SK-N-SH treated with all-trans-retinoic acid at 6 μM for 48 hours (cell line): ENCODE results near the gene GPRIN3.

ENCODE experiments used
- ATAC-seq: fragments of 200-7000 bp; cut with Tn5 transposase; 3 replicates; pipeline ENCODE4 v1.9.1; 2020; ENCODE audit warnings: mild to moderate bottlenecking, moderate library complexity
- ARNTL ChIP-seq: fragments of 450-650 bp; formaldehyde crosslinking; IDR thresholded peaks from 2 replicates; pipeline ENCODE4 v1.5.0; 2020; ENCODE audit warnings: low read depth, mild to moderate bottlenecking, moderate library complexity, borderline replicate concordance
- BACH2 ChIP-seq: fragments of 250-450 bp; sonication (Bioruptor Pico); IDR thresholded peaks from 2 replicates; pipeline ENCODE4 v1.9.0; 2021; ENCODE audit warnings: mild to moderate bottlenecking, borderline replicate concordance
- CSDC2 ChIP-seq: fragments of 250-450 bp; sonication (Bioruptor Pico); IDR thresholded peaks from 2 replicates; pipeline ENCODE4 v1.5.0; 2020; ENCODE audit warnings: mild to moderate bottlenecking, moderate library complexity
- ESRRG ChIP-seq: fragments of 250-450 bp; sonication (Bioruptor Pico); IDR thresholded peaks from 2 replicates; pipeline ENCODE4 v1.6.1; 2021; ENCODE audit warnings: mild to moderate bottlenecking
- GLIS3 ChIP-seq: fragments of 250-450 bp; sonication (Bioruptor Pico); IDR thresholded peaks from 2 replicates; pipeline ENCODE4 v1.5.0; 2020; ENCODE audit warnings: mild to moderate bottlenecking, moderate library complexity
- OSR1 ChIP-seq: fragments of 250-450 bp; sonication (Bioruptor Pico); IDR thresholded peaks from 2 replicates; pipeline ENCODE4 v1.8.0; 2022; ENCODE audit warnings: moderate library complexity, mild to moderate bottlenecking, inconsistent platforms
- PPARA ChIP-seq: fragments of 250-450 bp; sonication (Bioruptor Pico); IDR thresholded peaks from 2 replicates; pipeline ENCODE4 v1.5.0; 2020; ENCODE audit warnings: mild to moderate bottlenecking, borderline replicate concordance
- RARB ChIP-seq: fragments of 250-450 bp; sonication (Bioruptor Pico); IDR thresholded peaks from 2 replicates; pipeline ENCODE4 v1.8.0; 2021; ENCODE audit warnings: mild to moderate bottlenecking, moderate library complexity
- SNAI2 ChIP-seq: fragments of 250-450 bp; sonication (Bioruptor Pico); IDR thresholded peaks from 2 replicates; pipeline ENCODE4 v1.5.0; 2020; ENCODE audit warnings: mild to moderate bottlenecking, moderate library complexity
- TOX ChIP-seq: fragments of 250-450 bp; sonication (Bioruptor Pico); IDR thresholded peaks from 2 replicates; pipeline ENCODE4 v1.8.0; 2021; ENCODE audit warnings: mild to moderate bottlenecking, moderate library complexity, borderline replicate concordance
- ZC3H10 ChIP-seq: fragments of 250-450 bp; sonication (Bioruptor Pico); IDR thresholded peaks from 2 replicates; pipeline ENCODE4 v1.5.1; 2021; ENCODE audit warnings: mild to moderate bottlenecking, moderate library complexity
- ZFP30 ChIP-seq: fragments of 450-650 bp; formaldehyde crosslinking; IDR thresholded peaks from 2 replicates; pipeline ENCODE4 v1.5.0; 2022; ENCODE audit warnings: mild to moderate bottlenecking, moderate library complexity
- ZNF70 ChIP-seq: fragments of 450-650 bp; formaldehyde crosslinking; IDR thresholded peaks from 2 replicates; pipeline ENCODE4 v1.5.0; 2020; ENCODE audit warnings: mild to moderate bottlenecking, moderate library complexity
- ZNF8 ChIP-seq: fragments of 450-650 bp; formaldehyde crosslinking; IDR thresholded peaks from 2 replicates; pipeline ENCODE4 v1.5.0; 2020; ENCODE audit warnings: mild to moderate bottlenecking, moderate library complexity
- TF ChIP-seq, protein P1 (sequence below): fragments of 250-450 bp; sonication (Bioruptor Pico); IDR thresholded peaks from 2 replicates; pipeline ENCODE4 v1.8.0; 2020; ENCODE audit warnings: mild to moderate bottlenecking, moderate library complexity, borderline replicate concordance
- TF ChIP-seq, protein P2 (sequence below): fragments of 250-450 bp; sonication (Bioruptor Pico); IDR thresholded peaks from 2 replicates; pipeline ENCODE4 v1.5.0; 2020; ENCODE audit warnings: mild to moderate bottlenecking, moderate library complexity
- TF ChIP-seq, protein P3 (sequence below): fragments of 250-450 bp; sonication (Bioruptor Pico); IDR thresholded peaks from 2 replicates; pipeline ENCODE4 v1.5.1; 2020; ENCODE audit warnings: low read depth, mild to moderate bottlenecking, moderate library complexity
- TF ChIP-seq, protein P4 (sequence below): fragments of 250-450 bp; sonication (Bioruptor Pico); IDR thresholded peaks from 2 replicates; pipeline ENCODE4 v1.5.1; 2021; ENCODE audit warnings: mild to moderate bottlenecking, moderate library complexity
- TF ChIP-seq, protein P5 (sequence below): fragments of 250-450 bp; sonication (Bioruptor Pico); IDR thresholded peaks from 2 replicates; pipeline ENCODE4 v1.8.0; 2021; ENCODE audit warnings: low read depth, mild to moderate bottlenecking, moderate library complexity, borderline replicate concordance

The GPRIN3 gene

DNA sequence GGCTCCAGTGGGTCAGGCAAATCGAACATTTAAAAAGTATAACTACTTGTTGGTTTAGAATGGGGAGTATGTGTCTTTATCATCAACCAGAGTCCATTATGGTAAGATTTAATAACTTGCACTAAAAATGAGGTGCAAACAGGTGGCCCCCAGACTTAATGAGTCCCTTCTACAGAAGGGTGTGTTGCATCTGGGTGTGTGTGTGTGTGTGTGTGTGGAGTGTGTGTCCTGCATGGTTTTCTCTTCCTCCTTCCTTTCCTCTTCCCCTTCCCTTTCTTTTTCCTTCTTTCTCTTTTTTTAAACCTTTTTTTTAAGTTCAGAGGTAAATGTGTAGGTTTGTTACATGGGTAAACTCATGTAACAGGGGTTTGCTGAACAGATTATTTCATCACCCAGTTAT, 53.7 kb downstream of the GPRIN3 start:
- TF ChIP-seq OSR1 (CRISPR knock-in tag) (no peak), ARNTL (CRISPR knock-in tag) (no peak), TOX (CRISPR knock-in tag) (no peak), ZFP30 (CRISPR knock-in tag) (no peak), ZNF8 (no peak)
- TF ChIP-seq, protein P1, sequence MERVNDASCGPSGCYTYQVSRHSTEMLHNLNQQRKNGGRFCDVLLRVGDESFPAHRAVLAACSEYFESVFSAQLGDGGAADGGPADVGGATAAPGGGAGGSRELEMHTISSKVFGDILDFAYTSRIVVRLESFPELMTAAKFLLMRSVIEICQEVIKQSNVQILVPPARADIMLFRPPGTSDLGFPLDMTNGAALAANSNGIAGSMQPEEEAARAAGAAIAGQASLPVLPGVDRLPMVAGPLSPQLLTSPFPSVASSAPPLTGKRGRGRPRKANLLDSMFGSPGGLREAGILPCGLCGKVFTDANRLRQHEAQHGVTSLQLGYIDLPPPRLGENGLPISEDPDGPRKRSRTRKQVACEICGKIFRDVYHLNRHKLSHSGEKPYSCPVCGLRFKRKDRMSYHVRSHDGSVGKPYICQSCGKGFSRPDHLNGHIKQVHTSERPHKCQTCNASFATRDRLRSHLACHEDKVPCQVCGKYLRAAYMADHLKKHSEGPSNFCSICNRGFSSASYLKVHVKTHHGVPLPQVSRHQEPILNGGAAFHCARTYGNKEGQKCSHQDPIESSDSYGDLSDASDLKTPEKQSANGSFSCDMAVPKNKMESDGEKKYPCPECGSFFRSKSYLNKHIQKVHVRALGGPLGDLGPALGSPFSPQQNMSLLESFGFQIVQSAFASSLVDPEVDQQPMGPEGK (CRISPR knock-in tag) = no peak
- no peak for ATAC-seq

DNA sequence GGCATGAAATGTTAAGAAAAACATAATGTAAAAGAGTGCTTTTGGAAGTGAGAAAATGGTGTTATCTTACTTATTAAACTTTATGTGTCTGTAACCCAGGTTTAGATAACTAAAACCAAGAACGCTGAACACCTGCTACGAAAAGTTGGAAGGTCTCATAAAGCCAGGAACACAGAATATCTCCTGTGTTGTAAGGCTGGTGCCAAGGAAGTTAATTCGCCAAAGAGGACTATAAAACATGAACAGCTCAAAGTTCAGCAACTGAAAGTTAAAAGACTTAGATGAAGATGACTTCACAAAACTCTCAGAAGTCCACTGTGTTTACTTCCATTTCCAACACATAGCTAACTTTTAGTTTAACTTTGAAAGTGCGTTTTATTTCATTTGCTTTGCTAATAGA, 54.3 kb downstream of the GPRIN3 start:
- no peak for TF ChIP-seq ESRRG
- no peak for TF ChIP-seq SNAI2 (CRISPR knock-in tag)
- TF ChIP-seq, protein P2, sequence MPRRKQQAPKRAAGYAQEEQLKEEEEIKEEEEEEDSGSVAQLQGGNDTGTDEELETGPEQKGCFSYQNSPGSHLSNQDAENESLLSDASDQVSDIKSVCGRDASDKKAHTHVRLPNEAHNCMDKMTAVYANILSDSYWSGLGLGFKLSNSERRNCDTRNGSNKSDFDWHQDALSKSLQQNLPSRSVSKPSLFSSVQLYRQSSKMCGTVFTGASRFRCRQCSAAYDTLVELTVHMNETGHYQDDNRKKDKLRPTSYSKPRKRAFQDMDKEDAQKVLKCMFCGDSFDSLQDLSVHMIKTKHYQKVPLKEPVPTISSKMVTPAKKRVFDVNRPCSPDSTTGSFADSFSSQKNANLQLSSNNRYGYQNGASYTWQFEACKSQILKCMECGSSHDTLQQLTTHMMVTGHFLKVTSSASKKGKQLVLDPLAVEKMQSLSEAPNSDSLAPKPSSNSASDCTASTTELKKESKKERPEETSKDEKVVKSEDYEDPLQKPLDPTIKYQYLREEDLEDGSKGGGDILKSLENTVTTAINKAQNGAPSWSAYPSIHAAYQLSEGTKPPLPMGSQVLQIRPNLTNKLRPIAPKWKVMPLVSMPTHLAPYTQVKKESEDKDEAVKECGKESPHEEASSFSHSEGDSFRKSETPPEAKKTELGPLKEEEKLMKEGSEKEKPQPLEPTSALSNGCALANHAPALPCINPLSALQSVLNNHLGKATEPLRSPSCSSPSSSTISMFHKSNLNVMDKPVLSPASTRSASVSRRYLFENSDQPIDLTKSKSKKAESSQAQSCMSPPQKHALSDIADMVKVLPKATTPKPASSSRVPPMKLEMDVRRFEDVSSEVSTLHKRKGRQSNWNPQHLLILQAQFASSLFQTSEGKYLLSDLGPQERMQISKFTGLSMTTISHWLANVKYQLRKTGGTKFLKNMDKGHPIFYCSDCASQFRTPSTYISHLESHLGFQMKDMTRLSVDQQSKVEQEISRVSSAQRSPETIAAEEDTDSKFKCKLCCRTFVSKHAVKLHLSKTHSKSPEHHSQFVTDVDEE (CRISPR knock-in tag) = no peak
- no peak for TF ChIP-seq ZFP30 (CRISPR knock-in tag)
- TF ChIP-seq GLIS3 (CRISPR knock-in tag) = no peak
- no peak for TF ChIP-seq ARNTL (CRISPR knock-in tag)
- TF ChIP-seq CSDC2 = no peak
- no peak for TF ChIP-seq BACH2 (CRISPR knock-in tag)
- no peak for ATAC-seq

DNA sequence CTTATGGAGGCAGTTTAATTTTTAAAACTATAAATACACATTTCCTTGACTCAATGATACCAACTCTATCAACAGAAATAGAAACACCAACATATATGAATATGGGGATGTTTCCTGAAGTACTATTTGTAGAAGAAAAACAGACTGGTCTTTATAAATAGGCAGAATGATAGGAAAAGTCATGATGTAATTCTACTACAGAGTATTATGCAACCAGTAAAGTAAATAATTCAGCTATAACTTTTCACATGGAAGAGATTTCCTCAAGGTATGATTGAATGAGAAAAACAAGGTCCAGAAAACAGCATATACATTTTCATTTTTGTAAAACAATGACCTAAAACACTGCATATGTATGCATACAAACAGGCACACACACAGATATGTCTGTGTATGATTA, 56.2 kb downstream of the GPRIN3 start:
- TF ChIP-seq ZC3H10 (no peak), ARNTL (CRISPR knock-in tag) (no peak), GLIS3 (CRISPR knock-in tag) (no peak), ZNF70 (CRISPR knock-in tag) (no peak), ESRRG (no peak)
- no peak for ATAC-seq

DNA sequence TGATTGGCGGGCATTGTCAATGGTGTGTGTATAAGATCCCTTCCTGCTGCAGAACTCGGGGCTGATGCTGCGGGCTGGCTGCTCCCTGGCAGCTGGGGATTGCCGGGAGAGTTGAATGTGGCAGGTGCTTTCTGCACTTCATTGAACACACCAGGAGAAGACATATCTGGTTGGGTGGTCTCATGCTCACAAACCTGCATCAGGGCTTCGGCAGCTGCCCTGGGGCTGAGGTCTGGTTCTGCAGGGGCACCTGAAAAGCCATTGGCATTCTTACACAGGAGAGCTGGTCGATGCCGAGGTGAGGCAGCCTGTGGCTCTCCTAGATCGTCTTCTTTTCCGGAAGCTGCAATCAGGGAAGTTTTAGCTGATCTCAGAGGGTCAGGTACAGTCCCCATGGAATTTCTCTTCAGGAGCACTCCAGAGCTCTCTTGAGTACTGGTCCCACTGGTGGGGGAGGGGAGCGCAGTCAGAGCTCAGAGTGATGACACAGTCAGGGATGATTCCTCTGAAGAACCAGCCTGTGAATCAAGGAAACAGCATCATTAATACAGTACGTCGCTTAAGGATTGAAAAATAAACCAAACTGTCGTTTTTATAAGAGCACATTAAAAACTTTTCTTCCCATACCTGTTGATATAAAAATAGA, 57.8 kb downstream of the GPRIN3 start:
- no peak for ATAC-seq
- TF ChIP-seq, protein P3, sequence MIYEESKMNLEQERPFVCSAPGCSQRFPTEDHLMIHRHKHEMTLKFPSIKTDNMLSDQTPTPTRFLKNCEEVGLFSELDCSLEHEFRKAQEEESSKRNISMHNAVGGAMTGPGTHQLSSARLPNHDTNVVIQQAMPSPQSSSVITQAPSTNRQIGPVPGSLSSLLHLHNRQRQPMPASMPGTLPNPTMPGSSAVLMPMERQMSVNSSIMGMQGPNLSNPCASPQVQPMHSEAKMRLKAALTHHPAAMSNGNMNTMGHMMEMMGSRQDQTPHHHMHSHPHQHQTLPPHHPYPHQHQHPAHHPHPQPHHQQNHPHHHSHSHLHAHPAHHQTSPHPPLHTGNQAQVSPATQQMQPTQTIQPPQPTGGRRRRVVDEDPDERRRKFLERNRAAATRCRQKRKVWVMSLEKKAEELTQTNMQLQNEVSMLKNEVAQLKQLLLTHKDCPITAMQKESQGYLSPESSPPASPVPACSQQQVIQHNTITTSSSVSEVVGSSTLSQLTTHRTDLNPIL = no peak
- TF ChIP-seq GLIS3 (CRISPR knock-in tag) (no peak), ZNF70 (CRISPR knock-in tag) (no peak), ZNF8 (no peak), OSR1 (CRISPR knock-in tag) (no peak), CSDC2 (no peak), ZC3H10 (no peak), PPARA (CRISPR knock-in tag) (no peak), RARB (CRISPR knock-in tag) (no peak), SNAI2 (CRISPR knock-in tag) (no peak), BACH2 (CRISPR knock-in tag) (no peak), ESRRG (no peak)
- TF ChIP-seq, protein P4, sequence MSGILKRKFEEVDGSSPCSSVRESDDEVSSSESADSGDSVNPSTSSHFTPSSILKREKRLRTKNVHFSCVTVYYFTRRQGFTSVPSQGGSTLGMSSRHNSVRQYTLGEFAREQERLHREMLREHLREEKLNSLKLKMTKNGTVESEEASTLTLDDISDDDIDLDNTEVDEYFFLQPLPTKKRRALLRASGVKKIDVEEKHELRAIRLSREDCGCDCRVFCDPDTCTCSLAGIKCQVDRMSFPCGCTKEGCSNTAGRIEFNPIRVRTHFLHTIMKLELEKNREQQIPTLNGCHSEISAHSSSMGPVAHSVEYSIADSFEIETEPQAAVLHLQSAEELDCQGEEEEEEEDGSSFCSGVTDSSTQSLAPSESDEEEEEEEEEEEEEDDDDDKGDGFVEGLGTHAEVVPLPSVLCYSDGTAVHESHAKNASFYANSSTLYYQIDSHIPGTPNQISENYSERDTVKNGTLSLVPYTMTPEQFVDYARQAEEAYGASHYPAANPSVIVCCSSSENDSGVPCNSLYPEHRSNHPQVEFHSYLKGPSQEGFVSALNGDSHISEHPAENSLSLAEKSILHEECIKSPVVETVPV = no peak
- TF ChIP-seq, protein P5, sequence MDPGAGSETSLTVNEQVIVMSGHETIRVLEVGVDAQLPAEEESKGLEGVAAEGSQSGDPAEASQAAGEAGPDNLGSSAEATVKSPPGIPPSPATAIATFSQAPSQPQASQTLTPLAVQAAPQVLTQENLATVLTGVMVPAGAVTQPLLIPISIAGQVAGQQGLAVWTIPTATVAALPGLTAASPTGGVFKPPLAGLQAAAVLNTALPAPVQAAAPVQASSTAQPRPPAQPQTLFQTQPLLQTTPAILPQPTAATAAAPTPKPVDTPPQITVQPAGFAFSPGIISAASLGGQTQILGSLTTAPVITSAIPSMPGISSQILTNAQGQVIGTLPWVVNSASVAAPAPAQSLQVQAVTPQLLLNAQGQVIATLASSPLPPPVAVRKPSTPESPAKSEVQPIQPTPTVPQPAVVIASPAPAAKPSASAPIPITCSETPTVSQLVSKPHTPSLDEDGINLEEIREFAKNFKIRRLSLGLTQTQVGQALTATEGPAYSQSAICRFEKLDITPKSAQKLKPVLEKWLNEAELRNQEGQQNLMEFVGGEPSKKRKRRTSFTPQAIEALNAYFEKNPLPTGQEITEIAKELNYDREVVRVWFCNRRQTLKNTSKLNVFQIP (CRISPR knock-in tag) = no peak
